ENCODE results near the gene ZC3H12A. TPM values are rescaled to one million over a fixed set of nuclear protein-coding genes. Genes with fewer than 3 reads are reported as not detected.

The ZC3H12A gene
- total RNA-seq, 1 donor from 2014 or later: 11.3 TPM

- Mint-ChIP-seq H3K4me1 (ENCODE audit: unreplicated experiment) (peaks cover 5% of the 10 kb centered on the region), H3K9me3 (ENCODE audit: unreplicated experiment) (no peaks in the 10 kb centered on the region), H3K27me3 (ENCODE audit: unreplicated experiment) (no peaks in the 10 kb centered on the region), H3K4me3 (ENCODE audit: unreplicated experiment) (no peak overlapping the region), H3K27ac (ENCODE audit: unreplicated experiment) (no peak overlapping the region), H3K36me3 (ENCODE audit: unreplicated experiment) (no peaks in the 10 kb centered on the region)
- DNase-seq (ENCODE audit: extremely low spot score, unreplicated experiment): no peak
- no peak for TF ChIP-seq CTCF (IDR thresholded peaks at IDR 0.05)
These were observed 20.7 kb upstream of the ZC3H12A start for GRCh38 chr1:37453647-37454046.

GRCh38 chr1:37455516-37455915 is 18.9 kb upstream of the ZC3H12A start:
- DNase-seq (ENCODE audit: extremely low spot score, unreplicated experiment): no peak
- H3K36me3 Mint-ChIP-seq (ENCODE audit: unreplicated experiment): no peaks in the 10 kb centered on the region
- TF ChIP-seq CTCF (IDR thresholded peaks at IDR 0.05): no peak
- no peak overlapping the region for H3K27ac Mint-ChIP-seq (ENCODE audit: unreplicated experiment)
- H3K4me3 Mint-ChIP-seq (ENCODE audit: unreplicated experiment): no peak overlapping the region
- H3K4me1 Mint-ChIP-seq (ENCODE audit: unreplicated experiment): peaks cover 5% of the 10 kb centered on the region
- no peaks in the 10 kb centered on the region for H3K9me3 Mint-ChIP-seq (ENCODE audit: unreplicated experiment)
- H3K27me3 Mint-ChIP-seq (ENCODE audit: unreplicated experiment): no peaks in the 10 kb centered on the region

GRCh38 chr1:37456614-37457013 is 17.8 kb upstream of the ZC3H12A start:
- H3K9me3 Mint-ChIP-seq (ENCODE audit: unreplicated experiment): no peaks in the 10 kb centered on the region
- no peaks in the 10 kb centered on the region for H3K27me3 Mint-ChIP-seq (ENCODE audit: unreplicated experiment)
- H3K36me3 Mint-ChIP-seq (ENCODE audit: unreplicated experiment): no peaks in the 10 kb centered on the region
- no peak overlapping the region for H3K27ac Mint-ChIP-seq (ENCODE audit: unreplicated experiment)
- H3K4me3 Mint-ChIP-seq (ENCODE audit: unreplicated experiment): no peak overlapping the region
- DNase-seq (ENCODE audit: extremely low spot score, unreplicated experiment): no peak
- H3K4me1 Mint-ChIP-seq (ENCODE audit: unreplicated experiment): peaks cover 5% of the 10 kb centered on the region
- no peak for TF ChIP-seq CTCF (IDR thresholded peaks at IDR 0.05)

GRCh38 chr1:37458551-37458950 is 15.8 kb upstream of the ZC3H12A start:
- Mint-ChIP-seq H3K9me3 (ENCODE audit: unreplicated experiment) (no peaks in the 10 kb centered on the region), H3K4me1 (ENCODE audit: unreplicated experiment) (peaks cover 5% of the 10 kb centered on the region), H3K27me3 (ENCODE audit: unreplicated experiment) (no peaks in the 10 kb centered on the region), H3K36me3 (ENCODE audit: unreplicated experiment) (no peaks in the 10 kb centered on the region), H3K4me3 (ENCODE audit: unreplicated experiment) (no peak overlapping the region), H3K27ac (ENCODE audit: unreplicated experiment) (no peak overlapping the region)
- no peak for TF ChIP-seq CTCF (IDR thresholded peaks at IDR 0.05)
- no peak for DNase-seq (ENCODE audit: extremely low spot score, unreplicated experiment)

GRCh38 chr1:37461698-37462436 is 12.5 kb upstream of the ZC3H12A start:
- Mint-ChIP-seq H3K9me3 (ENCODE audit: unreplicated experiment) (no peaks in the 10 kb centered on the region), H3K4me1 (ENCODE audit: unreplicated experiment) (no peaks in the 10 kb centered on the region), H3K36me3 (ENCODE audit: unreplicated experiment) (no peaks in the 10 kb centered on the region), H3K4me3 (ENCODE audit: unreplicated experiment) (no peak overlapping the region), H3K27ac (ENCODE audit: unreplicated experiment) (no peak overlapping the region), H3K27me3 (ENCODE audit: unreplicated experiment) (no peaks in the 10 kb centered on the region)
- DNase-seq (ENCODE audit: extremely low spot score, unreplicated experiment): no peak
- no peak for TF ChIP-seq CTCF (IDR thresholded peaks at IDR 0.05)

All from osteocyte (in vitro differentiated cells).